Measurements from ENCODE around the gene MROH8. TPM values are rescaled to one million over a fixed set of nuclear protein-coding genes. Genes with fewer than 3 reads are reported as not detected.

The MROH8 gene
- total and polyA plus RNA-seq, 2 of the 13 experiments (the other 11 are each of a cell fraction or from before 2014, with no cell fraction given) = 2.6 to 5.5 TPM

DNA sequence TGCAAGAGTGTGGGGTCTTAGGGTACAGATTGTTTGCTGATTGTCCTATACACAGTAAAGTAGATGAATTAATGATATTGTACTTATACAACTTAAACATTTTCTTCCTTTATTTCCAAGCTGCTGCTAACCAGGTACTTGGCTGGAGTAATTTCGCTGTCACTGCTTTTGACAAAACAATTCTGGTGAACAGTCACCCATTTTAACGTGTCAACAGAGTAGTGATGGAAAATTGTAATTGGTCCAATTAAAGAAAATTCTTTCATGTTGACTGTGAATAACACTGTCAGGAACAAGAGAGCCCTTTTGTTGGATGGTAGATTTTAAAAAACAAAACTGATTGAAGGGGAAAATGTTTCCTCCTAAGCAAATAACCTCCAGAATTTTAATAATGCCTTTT is 26.4 kb upstream of the MROH8 start (continued):
- no peak for TF ChIP-seq ZNF318 (CRISPR knock-in tag; IDR thresholded peaks at IDR 0.05)
- no peak for TF ChIP-seq DNMT3B (CRISPR knock-in tag; conservative IDR thresholded peaks at IDR 0.05)
- no peak for TF ChIP-seq SP2 (CRISPR knock-in tag; IDR thresholded peaks at IDR 0.05)
- TF ChIP-seq THRA (CRISPR knock-in tag; IDR thresholded peaks at IDR 0.05; ENCODE audit: borderline replicate concordance) = no peak
- TF ChIP-seq, protein P1, sequence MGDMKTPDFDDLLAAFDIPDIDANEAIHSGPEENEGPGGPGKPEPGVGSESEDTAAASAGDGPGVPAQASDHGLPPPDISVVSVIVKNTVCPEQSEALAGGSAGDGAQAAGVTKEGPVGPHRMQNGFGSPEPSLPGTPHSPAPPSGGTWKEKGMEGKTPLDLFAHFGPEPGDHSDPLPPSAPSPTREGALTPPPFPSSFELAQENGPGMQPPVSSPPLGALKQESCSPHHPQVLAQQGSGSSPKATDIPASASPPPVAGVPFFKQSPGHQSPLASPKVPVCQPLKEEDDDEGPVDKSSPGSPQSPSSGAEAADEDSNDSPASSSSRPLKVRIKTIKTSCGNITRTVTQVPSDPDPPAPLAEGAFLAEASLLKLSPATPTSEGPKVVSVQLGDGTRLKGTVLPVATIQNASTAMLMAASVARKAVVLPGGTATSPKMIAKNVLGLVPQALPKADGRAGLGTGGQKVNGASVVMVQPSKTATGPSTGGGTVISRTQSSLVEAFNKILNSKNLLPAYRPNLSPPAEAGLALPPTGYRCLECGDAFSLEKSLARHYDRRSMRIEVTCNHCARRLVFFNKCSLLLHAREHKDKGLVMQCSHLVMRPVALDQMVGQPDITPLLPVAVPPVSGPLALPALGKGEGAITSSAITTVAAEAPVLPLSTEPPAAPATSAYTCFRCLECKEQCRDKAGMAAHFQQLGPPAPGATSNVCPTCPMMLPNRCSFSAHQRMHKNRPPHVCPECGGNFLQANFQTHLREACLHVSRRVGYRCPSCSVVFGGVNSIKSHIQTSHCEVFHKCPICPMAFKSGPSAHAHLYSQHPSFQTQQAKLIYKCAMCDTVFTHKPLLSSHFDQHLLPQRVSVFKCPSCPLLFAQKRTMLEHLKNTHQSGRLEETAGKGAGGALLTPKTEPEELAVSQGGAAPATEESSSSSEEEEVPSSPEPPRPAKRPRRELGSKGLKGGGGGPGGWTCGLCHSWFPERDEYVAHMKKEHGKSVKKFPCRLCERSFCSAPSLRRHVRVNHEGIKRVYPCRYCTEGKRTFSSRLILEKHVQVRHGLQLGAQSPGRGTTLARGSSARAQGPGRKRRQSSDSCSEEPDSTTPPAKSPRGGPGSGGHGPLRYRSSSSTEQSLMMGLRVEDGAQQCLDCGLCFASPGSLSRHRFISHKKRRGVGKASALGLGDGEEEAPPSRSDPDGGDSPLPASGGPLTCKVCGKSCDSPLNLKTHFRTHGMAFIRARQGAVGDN (CRISPR knock-in tag; IDR thresholded peaks at IDR 0.05) = no peak
- TF ChIP-seq IKZF1 (IDR thresholded peaks at IDR 0.05) = no peak

Data from HepG2 (cell line).